HepG2 (cell line): ENCODE data around the gene RPP21. TPM values are rescaled to one million over a fixed set of nuclear protein-coding genes. Genes with fewer than 3 reads are reported as not detected.
A peak's percentile ranks its signal among the peaks of the same experiment; 100 is the strongest.

ENCODE experiments used
- ARID5B ChIP-seq: IDR thresholded peaks from 2 replicates; pipeline ENCODE4 v1.4.0; 2020; ENCODE audit warnings: mild to moderate bottlenecking, missing genetic modification reagents
- EHMT2 ChIP-seq: fragments of 200-600 bp; sonication (generic); IDR thresholded peaks from 2 replicates; pipeline ENCODE4 v1.7.0; 2017; ENCODE audit warnings: antibody characterized with exemption, low read depth, low read length, borderline replicate concordance
- GATAD2A ChIP-seq: IDR thresholded peaks from 2 replicates; pipeline ENCODE4 v1.6.1; 2016
- NFE2L2 ChIP-seq: fragments of 150-350 bp; IDR thresholded peaks from 2 replicates; pipeline ENCODE4 v1.6.1; 2014; ENCODE audit warnings: low read length
- NR2F1 ChIP-seq, 2 experiments: fragments of 450-650 bp in 1 of 2; formaldehyde crosslinking in 1 of 2; IDR thresholded peaks; 2 replicates each; pipeline versions ENCODE4 v1.5.0 to v1.6.1; 2016 to 2020; ENCODE audit warnings: mild to moderate bottlenecking in 1 of 2, missing compliant biosample characterization in 1 of 2, missing genetic modification reagents in 1 of 2, moderate library complexity in 1 of 2
- SALL1 ChIP-seq: sonication (generic); formaldehyde crosslinking; IDR thresholded peaks from 2 replicates; pipeline ENCODE4 v1.8.0; 2022; ENCODE audit warnings: mild to moderate bottlenecking, missing genetic modification reagents
- SAP130 ChIP-seq: IDR thresholded peaks from 2 replicates; pipeline ENCODE4 v1.6.1; 2016; ENCODE audit warnings: low read depth
- SIX1 ChIP-seq: sonication (generic); formaldehyde crosslinking; IDR thresholded peaks from 2 replicates; pipeline ENCODE4 v1.4.0; 2020; ENCODE audit warnings: missing genetic modification reagents, borderline replicate concordance
- TCF7 ChIP-seq: sonication (generic); IDR thresholded peaks from 2 replicates; pipeline ENCODE4 v1.6.1; 2016; ENCODE audit warnings: antibody characterized with exemption, low read depth
- TFAP4 ChIP-seq: sonication (generic); IDR thresholded peaks from 2 replicates; pipeline ENCODE4 v1.6.1; 2016; ENCODE audit warnings: low read depth, borderline replicate concordance
- ZNF281 ChIP-seq: sonication (generic); formaldehyde crosslinking; IDR thresholded peaks from 2 replicates; pipeline ENCODE4 v1.4.0; 2020; ENCODE audit warnings: missing genetic modification reagents, borderline replicate concordance
- ZNF543 ChIP-seq: sonication (generic); formaldehyde crosslinking; IDR thresholded peaks from 2 replicates; pipeline ENCODE4 v1.4.0; 2020; ENCODE audit warnings: mild to moderate bottlenecking, missing genetic modification reagents
- ZNF570 ChIP-seq: sonication (generic); formaldehyde crosslinking; IDR thresholded peaks from 2 replicates; pipeline ENCODE4 v1.4.0; 2020; ENCODE audit warnings: mild to moderate bottlenecking, missing genetic modification reagents, borderline replicate concordance
- ZNF7 ChIP-seq: IDR thresholded peaks from 2 replicates; pipeline ENCODE4 v1.6.1; 2016; ENCODE audit warnings: missing biosample characterization, missing genetic modification reagents
- ZSCAN29 ChIP-seq: sonication (generic); formaldehyde crosslinking; conservative IDR thresholded peaks from 2 replicates; pipeline ENCODE4 v1.4.0; 2020; ENCODE audit warnings: mild to moderate bottlenecking, missing genetic modification reagents
- polyA plus RNA-seq, 8 experiments: library from polyadenylated mRNA; depleted of rRNA in 3 of 8; stranded (reverse) in 7 of 8; unstranded in 1 of 8; fragments of >200 nt; fragmentation: Illumina TruSeq in 4 of 8; extraction: Trizol in 4 of 8; gene quantifications; 2 replicates each; pipeline versions ENCODE4 v1.2.1 to v1.2.3, GENCODE V29; 2011 to 2016; ENCODE audit warnings: low read depth in 4 of 8, missing spikeins in 1 of 8, mixed read lengths in 1 of 8; ENCODE audit not compliant: insufficient read depth in 1 of 8
- total RNA-seq, 5 experiments: library from RNA; depleted of rRNA; stranded (reverse); fragments of >200 nt; fragmentation: Illumina TruSeq; extraction: Trizol; gene quantifications; 2 replicates each; pipeline ENCODE4 v1.2.3, GENCODE V29; 2016; ENCODE audit warnings: low read depth in 1 of 5
- TF ChIP-seq, protein P1 (sequence below): sonication (generic); formaldehyde crosslinking; conservative IDR thresholded peaks from 2 replicates; pipeline ENCODE4 v1.4.0; 2020; ENCODE audit warnings: mild to moderate bottlenecking, missing genetic modification reagents, moderate library complexity

Gene RPP21
- total and polyA plus RNA-seq, 2 of the 13 experiments (the other 11 are each of a cell fraction or from before 2014, with no cell fraction given), result 53.1 to 72.3 TPM

DNA sequence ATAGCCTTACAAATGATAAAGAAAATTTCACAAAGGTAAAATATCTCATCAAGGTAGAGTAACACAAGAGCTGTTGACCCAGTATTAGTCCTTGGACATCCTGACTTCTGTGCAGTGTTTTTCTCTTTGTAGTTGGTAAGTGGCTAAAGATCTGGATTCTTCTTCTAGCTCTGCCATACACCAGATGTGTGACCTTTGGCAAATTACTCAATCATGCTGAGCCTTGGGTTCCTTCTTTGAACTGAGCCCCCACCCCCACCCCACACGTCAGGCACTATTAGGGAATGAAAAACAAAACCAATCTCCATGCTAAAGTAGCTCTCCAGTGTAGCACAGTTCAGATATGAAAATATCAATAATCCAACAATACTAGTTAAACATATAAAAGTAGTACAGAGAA lies 33.3 kb upstream of the RPP21 start (continued):
- TF ChIP-seq, protein P1, sequence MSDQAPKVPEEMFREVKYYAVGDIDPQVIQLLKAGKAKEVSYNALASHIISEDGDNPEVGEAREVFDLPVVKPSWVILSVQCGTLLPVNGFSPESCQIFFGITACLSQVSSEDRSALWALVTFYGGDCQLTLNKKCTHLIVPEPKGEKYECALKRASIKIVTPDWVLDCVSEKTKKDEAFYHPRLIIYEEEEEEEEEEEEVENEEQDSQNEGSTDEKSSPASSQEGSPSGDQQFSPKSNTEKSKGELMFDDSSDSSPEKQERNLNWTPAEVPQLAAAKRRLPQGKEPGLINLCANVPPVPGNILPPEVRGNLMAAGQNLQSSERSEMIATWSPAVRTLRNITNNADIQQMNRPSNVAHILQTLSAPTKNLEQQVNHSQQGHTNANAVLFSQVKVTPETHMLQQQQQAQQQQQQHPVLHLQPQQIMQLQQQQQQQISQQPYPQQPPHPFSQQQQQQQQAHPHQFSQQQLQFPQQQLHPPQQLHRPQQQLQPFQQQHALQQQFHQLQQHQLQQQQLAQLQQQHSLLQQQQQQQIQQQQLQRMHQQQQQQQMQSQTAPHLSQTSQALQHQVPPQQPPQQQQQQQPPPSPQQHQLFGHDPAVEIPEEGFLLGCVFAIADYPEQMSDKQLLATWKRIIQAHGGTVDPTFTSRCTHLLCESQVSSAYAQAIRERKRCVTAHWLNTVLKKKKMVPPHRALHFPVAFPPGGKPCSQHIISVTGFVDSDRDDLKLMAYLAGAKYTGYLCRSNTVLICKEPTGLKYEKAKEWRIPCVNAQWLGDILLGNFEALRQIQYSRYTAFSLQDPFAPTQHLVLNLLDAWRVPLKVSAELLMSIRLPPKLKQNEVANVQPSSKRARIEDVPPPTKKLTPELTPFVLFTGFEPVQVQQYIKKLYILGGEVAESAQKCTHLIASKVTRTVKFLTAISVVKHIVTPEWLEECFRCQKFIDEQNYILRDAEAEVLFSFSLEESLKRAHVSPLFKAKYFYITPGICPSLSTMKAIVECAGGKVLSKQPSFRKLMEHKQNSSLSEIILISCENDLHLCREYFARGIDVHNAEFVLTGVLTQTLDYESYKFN (CRISPR knock-in tag), result peak; percentile 64
- TF ChIP-seq ZNF281 (CRISPR knock-in tag) (peak; percentile 89), ZNF7 (CRISPR knock-in tag) (no peak), TCF7 (peak; percentile 61), GATAD2A (peak; percentile 68), SIX1 (CRISPR knock-in tag) (0 out of 2 replicates have a peak, but pooled peaks have one; percentile 10), ZNF543 (no peak), ZNF570 (CRISPR knock-in tag) (no peak), NR2F1 (CRISPR knock-in tag; IDR thresholded peaks at IDR 0.05) (peak in 1 of 2 experiments; percentile 50; a peak in 1 of 4 replicates), SALL1 (CRISPR knock-in tag) (0 out of 2 replicates have a peak, but pooled peaks have one; percentile 22), TFAP4 (peak; percentile 58; the same call in 1 of the 2 replicates), EHMT2 (no peak), NFE2L2 (no peak), ARID5B (CRISPR knock-in tag) (peak; percentile 40; the same call in 1 of the 2 replicates), ZSCAN29 (CRISPR knock-in tag) (0 out of 2 replicates have a peak, but pooled peaks have one; percentile 20), SAP130 (CRISPR knock-in tag) (peak; percentile 40)
- TF ChIP-seq, all 625 proteins: peak for 26
